T1000 (cell line): Measurements from ENCODE around the gene MUCL3.
"Not testable (repeated sequence)": the region's sequence is repeated elsewhere in the genome, so short reads cannot be mapped to it uniquely, and the experiment has no call there.

ENCODE experiments used
- DNase-seq: peaks from one replicate; lab custom pipeline; 2025; ENCODE audit warnings: mixed read lengths; lab: John Stamatoyannopoulos, UW

MUCL3 gene

GRCh38 chr6:30940361-30940986 lies at the start of gene MUCL3:
TSS of gene MUCL3 (plus strand) at chr6:30940973. CDS start at chr6:30941000, 27 bp downstream.
- DNase-seq = no peak

GRCh38 chr6:30891450-30891723 lies 49.4 kb upstream of the MUCL3 start:
- DNase-seq = no peak

GRCh38 chr6:30891816-30892538 lies 48.8 kb upstream of the MUCL3 start:
- no peak for DNase-seq

- no peak for DNase-seq
Observed at GRCh38 chr6:30893001-30893591, 47.7 kb upstream of the MUCL3 start.

DNA sequence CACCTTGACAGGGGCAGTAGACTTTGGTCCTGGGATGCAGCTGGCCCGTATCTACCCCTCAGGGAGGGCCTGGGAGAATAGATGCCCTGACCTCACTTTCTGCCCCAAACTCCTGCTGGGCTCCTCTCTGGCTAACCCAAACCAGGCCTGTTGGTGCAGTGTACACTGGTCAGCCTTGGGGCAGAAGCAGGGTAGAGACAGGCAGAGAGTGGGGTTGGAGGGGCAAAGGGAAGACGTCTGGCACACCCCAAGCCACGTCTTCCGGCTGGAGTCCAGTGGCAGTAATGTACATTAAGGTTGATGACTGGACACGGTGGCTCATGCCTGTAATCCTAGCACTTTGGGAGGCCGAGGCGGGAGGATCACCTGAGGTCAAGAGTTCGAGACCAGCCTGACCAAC lies 47.1 kb upstream of the MUCL3 start:
- DNase-seq = no peak

DNA sequence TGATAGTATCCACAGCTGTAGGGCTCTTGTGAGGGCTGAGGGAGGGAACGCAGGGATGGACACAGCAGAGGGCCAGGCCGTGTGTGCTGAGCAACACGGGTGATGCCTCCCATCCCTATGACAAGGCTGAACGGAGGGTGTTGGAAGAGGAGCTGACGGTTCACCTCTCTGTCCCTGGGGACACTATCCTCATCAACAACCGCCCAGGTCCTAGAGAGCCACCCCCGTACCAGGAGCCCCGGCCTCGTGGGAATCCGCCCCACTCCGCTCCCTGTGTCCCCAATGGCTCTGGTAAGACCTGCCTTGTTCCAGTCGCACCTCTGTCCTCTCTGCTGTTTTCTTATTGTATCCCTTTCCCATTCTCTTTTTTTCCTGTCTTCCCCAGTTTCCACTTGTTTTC lies 46.4 kb upstream of the MUCL3 start:
- no peak for DNase-seq

DNA sequence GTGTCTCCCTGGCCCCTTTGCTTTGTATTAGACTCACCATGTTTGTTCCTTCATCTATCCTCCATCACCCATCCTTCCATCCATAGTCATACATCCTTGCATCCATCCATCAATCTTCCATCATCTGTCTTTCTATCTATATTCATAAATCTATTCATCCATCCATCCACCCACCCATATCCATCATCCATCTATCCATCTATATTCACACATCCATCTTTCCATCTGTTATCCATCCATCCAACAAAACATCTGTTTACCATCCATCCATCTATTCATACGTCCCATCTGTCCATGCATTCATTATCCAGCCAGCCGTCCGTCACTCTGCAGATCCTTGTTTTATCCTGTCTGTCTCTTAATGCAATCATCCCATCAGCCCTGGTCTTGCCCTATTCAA lies 45.8 kb upstream of the MUCL3 start:
- DNase-seq = no peak

- DNase-seq = no peak
Observed at GRCh38 chr6:30895343-30895742, 45.4 kb upstream of the MUCL3 start.

- DNase-seq = no peak
Observed at GRCh38 chr6:30896541-30896940, 44.2 kb upstream of the MUCL3 start.

GRCh38 chr6:30897882-30898281 lies 42.9 kb upstream of the MUCL3 start:
- DNase-seq = no peak

GRCh38 chr6:30898750-30899360 lies 41.9 kb upstream of the MUCL3 start:
- no peak for DNase-seq

- DNase-seq = no peak
Observed at GRCh38 chr6:30900863-30901417, 39.8 kb upstream of the MUCL3 start.

DNA sequence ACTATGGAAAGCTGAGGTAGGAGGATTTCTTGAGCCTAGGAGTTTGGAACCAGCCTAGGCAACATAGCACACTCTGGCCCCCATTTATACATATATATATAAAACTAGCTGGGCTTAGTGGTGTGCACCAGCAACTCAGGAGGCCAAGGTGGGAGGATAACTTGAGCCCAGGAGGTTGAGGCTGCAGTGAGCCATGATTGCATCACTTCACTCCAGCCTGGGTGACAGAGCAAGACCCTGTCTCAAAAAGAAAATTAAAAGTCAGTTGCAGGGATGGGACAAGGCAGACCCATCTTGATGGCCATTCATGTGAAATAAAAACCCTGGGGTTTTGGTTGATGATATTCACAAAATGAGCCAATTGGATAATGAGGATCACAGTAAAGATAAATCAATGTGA lies 39.3 kb upstream of the MUCL3 start:
- no peak for DNase-seq

GRCh38 chr6:30902196-30902595 lies 38.6 kb upstream of the MUCL3 start:
- DNase-seq = not testable (repeated sequence)

GRCh38 chr6:30902709-30903108 lies 38.1 kb upstream of the MUCL3 start:
- no peak for DNase-seq

GRCh38 chr6:30903236-30903635 lies 37.5 kb upstream of the MUCL3 start:
- no peak for DNase-seq

DNA sequence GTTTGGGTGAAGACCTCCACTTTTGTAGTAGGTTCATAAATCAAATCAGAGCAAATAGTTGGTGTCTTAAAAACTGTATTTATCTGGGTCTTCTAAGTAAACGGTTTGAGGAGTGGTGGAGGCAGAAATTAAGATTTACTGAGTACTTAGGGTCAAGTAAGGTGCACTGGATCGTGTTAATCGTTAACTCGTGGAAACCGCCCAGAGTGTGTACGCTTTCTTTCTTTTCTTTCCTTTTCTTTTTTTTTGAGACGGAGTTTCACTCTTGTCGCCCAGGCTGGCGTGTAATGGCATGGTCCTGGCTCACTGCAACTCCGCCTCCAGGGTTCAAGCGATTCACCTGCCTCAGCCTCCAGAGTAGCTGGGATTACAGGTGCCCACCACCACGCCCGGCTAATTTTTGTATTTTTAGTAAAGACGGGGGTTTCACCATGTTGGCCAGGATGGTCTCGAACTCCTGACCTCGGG lies 33.4 kb upstream of the MUCL3 start:
- not testable (repeated sequence) for DNase-seq

GRCh38 chr6:30907758-30908591 lies 32.8 kb upstream of the MUCL3 start, which contains the start of gene GTF2H4:
TSS of gene GTF2H4 (plus strand) at chr6:30908207.
- DNase-seq = peak; percentile 97

DNA sequence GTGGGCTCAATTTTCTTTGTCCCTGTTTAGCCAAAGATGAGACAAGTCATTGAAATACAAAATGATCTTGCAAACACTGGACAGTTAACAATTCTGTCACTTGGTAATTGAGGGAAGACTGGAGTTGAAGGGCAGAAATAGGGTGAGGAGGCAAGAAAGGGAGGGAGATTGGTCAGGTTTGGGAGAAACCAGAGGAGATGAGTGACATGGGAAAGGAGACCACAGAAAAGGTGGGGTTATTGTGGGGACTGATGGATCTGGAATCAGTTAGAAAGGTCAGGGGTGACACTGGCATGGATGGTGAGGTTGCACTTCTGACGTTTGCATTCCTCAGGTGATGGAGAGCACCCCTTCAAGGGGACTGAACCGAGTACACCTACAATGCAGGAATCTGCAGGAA lies 32.1 kb upstream of the MUCL3 start:
- DNase-seq = no peak

- DNase-seq = not testable (repeated sequence)
Observed at GRCh38 chr6:30910473-30910872, 30.3 kb upstream of the MUCL3 start.

GRCh38 chr6:30912746-30913520 lies 27.8 kb upstream of the MUCL3 start:
- no peak for DNase-seq
